HepG2 (cell line): ENCODE measurements around the gene AQP9. TPM values are rescaled to one million over a fixed set of nuclear protein-coding genes. Genes with fewer than 3 reads are reported as not detected.

ENCODE experiments used
- ATAC-seq: fragments of 200-7000 bp; cut with Tn5 transposase; 3 replicates; pipeline ENCODE4 v1.9.1; 2020; ENCODE audit warnings: mild to moderate bottlenecking, moderate library complexity
- BruUV-seq: library from RNA; stranded (reverse); fragments of 400-500 nt; replicated peaks from 2 replicates; lab custom pipeline; 2021; lab: Mats Ljungman, UMichigan
- CTCF ChIA-PET: fragments of 300-600 bp; formaldehyde crosslinking; extraction: SDS; loops from one replicate; lab custom pipeline; 2021; ENCODE audit warnings: low total read pairs, inconsistent platforms, low intra/inter-chr PET ratio; lab: Yijun Ruan, JAX
- POLR2A ChIA-PET: fragments of 350-600 bp; sonication (Branson Sonifier 250); formaldehyde crosslinking; loops from one replicate; lab custom pipeline; 2020; ENCODE audit warnings: antibody characterized with exemption, inconsistent platforms; lab: Yijun Ruan, JAX
- DNase-seq: peaks from one replicate; pipeline ENCODE4 v3.0.0-alpha.2; 2015; ENCODE audit warnings: low spot score
- FAIRE-seq: peaks from 3 replicates; lab custom pipeline; 2011; peaks lifted over from hg19 to GRCh38; lab: Jason Lieb, UNC
- H2AFZ ChIP-seq: one replicate; pipeline ENCODE4 v1.6.1; 2011; ENCODE audit warnings: low read length, inconsistent platforms
- H3K27ac ChIP-seq: fragments of 300-600 bp; 3 replicates; pipeline ENCODE4 v1.8.0; 2011; ENCODE audit warnings: mixed run types, mild to moderate bottlenecking, mixed read lengths, low read length, inconsistent platforms; ENCODE audit not compliant: insufficient read depth; ENCODE audit errors: extremely low read length
- H3K27me3 ChIP-seq, 2 experiments: fragments of 200-600 bp in 1 of 2; 2 replicates in 1 of 2; 3 replicates in 1 of 2; pipeline versions ENCODE4 v1.6.0 to v1.8.0; 2011; ENCODE audit warnings: low read length in 2 of 2, mild to moderate bottlenecking in 2 of 2, moderate library complexity in 2 of 2, inconsistent platforms in 1 of 2; ENCODE audit not compliant: insufficient read depth in 2 of 2, control insufficient read depth in 1 of 2
- H3K36me3 ChIP-seq, 2 experiments: fragments of 200-600 bp in 1 of 2; replicated peaks in 1 of 2; 2 replicates in 1 of 2; 3 replicates in 1 of 2; pipeline versions ENCODE4 v1.5.1 to v1.8.0; 2011; ENCODE audit warnings: low read length in 2 of 2, inconsistent platforms in 1 of 2; ENCODE audit not compliant: insufficient read depth in 2 of 2, control insufficient read depth in 1 of 2
- H3K4me1 ChIP-seq: 2 replicates; pipeline ENCODE4 v1.5.1; 2012; ENCODE audit warnings: low read length, inconsistent platforms; ENCODE audit not compliant: insufficient read depth
- H3K4me2 ChIP-seq: 2 replicates; pipeline ENCODE4 v1.6.0; 2011; ENCODE audit warnings: low read depth, low read length, inconsistent platforms
- H3K4me3 ChIP-seq, 3 experiments: fragments of 200-600 bp in 1 of 3; sonication (generic), shearing (Covaris generic) in 1 of 3; replicated peaks in 1 of 3; 2 replicates each; pipeline ENCODE4 v1.5.1; 2011 to 2016; ENCODE audit warnings: low read length in 3 of 3, inconsistent platforms in 2 of 3, low read depth in 2 of 3, mild to moderate bottlenecking in 2 of 3, control low read depth in 1 of 3, mixed read lengths in 1 of 3; ENCODE audit not compliant: insufficient read depth in 1 of 3
- H3K79me2 ChIP-seq: one replicate; pipeline ENCODE4 v1.6.1; 2011; ENCODE audit warnings: low read length, inconsistent platforms; ENCODE audit not compliant: insufficient read depth
- H3K9ac ChIP-seq: 2 replicates; pipeline ENCODE4 v1.6.0; 2011; ENCODE audit warnings: mild to moderate bottlenecking, low read depth, low read length, inconsistent platforms; ENCODE audit not compliant: insufficient read depth
- H3K9me3 ChIP-seq: 2 replicates; pipeline ENCODE4 v1.5.1; 2012; ENCODE audit warnings: mild to moderate bottlenecking, low read length
- H4K20me1 ChIP-seq: 2 replicates; pipeline ENCODE4 v1.6.0; 2011; ENCODE audit warnings: inconsistent platforms, mild to moderate bottlenecking, low read length, moderate library complexity; ENCODE audit not compliant: insufficient read depth
- BHLHE40 ChIP-seq: IDR thresholded peaks from 2 replicates; pipeline ENCODE4 v1.6.1; 2011; ENCODE audit warnings: low read length, improper control_type of control experiment
- BRD4 ChIP-seq: sonication (generic); formaldehyde crosslinking; IDR thresholded peaks from 2 replicates; pipeline ENCODE4 v1.4.0; 2020; ENCODE audit warnings: missing genetic modification reagents
- EED ChIP-seq: sonication (generic); formaldehyde crosslinking; IDR thresholded peaks from 2 replicates; pipeline ENCODE4 v1.5.0; 2020; ENCODE audit warnings: mild to moderate bottlenecking, missing genetic modification reagents
- HNRNPUL1 ChIP-seq: fragments of 200-400 bp; formaldehyde crosslinking; IDR thresholded peaks from 2 replicates; pipeline ENCODE4 v1.6.1; 2017; ENCODE audit warnings: low read depth, mild to moderate bottlenecking, low read length, moderate library complexity
- HOXD1 ChIP-seq: sonication (generic); formaldehyde crosslinking; IDR thresholded peaks from 2 replicates; pipeline ENCODE4 v1.5.0; 2020; ENCODE audit warnings: missing genetic modification reagents
- MTF1 ChIP-seq: sonication (generic); formaldehyde crosslinking; IDR thresholded peaks from 2 replicates; pipeline ENCODE4 v1.5.0; 2020; ENCODE audit warnings: missing genetic modification reagents
- NR2F6 ChIP-seq, 2 experiments: IDR thresholded peaks; 2 replicates each; pipeline ENCODE4 v1.6.1; 2016; ENCODE audit warnings: antibody characterized with exemption in 1 of 2, mild to moderate bottlenecking in 1 of 2
- TCF7 ChIP-seq: sonication (generic); IDR thresholded peaks from 2 replicates; pipeline ENCODE4 v1.6.1; 2016; ENCODE audit warnings: antibody characterized with exemption, low read depth
- TCF7L2 ChIP-seq: IDR thresholded peaks from 2 replicates; pipeline ENCODE4 v1.6.1; 2011; ENCODE audit warnings: mild to moderate bottlenecking, low read depth, low read length, moderate library complexity
- TEAD2 ChIP-seq: sonication (generic); formaldehyde crosslinking; IDR thresholded peaks from 2 replicates; pipeline ENCODE4 v1.9.0; 2021; ENCODE audit warnings: missing genetic modification reagents
- YY1 ChIP-seq: IDR thresholded peaks from 2 replicates; pipeline ENCODE4 v1.6.1; 2011; ENCODE audit warnings: low read length, low read depth, moderate library complexity, mild to moderate bottlenecking; ENCODE audit not compliant: insufficient read depth, insufficient replicate concordance
- ZC3H13 ChIP-seq: sonication (generic); formaldehyde crosslinking; IDR thresholded peaks from 2 replicates; pipeline ENCODE4 v1.8.1; 2023; ENCODE audit warnings: mild to moderate bottlenecking, missing genetic modification reagents, moderate library complexity
- ZFP36 ChIP-seq: fragments of 150-350 bp; IDR thresholded peaks from 2 replicates; pipeline ENCODE4 v1.6.1; 2018; ENCODE audit warnings: borderline replicate concordance, low read length, low read depth; ENCODE audit not compliant: partially characterized antibody
- ZIK1 ChIP-seq: sonication (generic); formaldehyde crosslinking; IDR thresholded peaks from 2 replicates; pipeline ENCODE4 v1.5.0; 2020; ENCODE audit warnings: mild to moderate bottlenecking, low read depth, missing genetic modification reagents, borderline replicate concordance
- ZNF382 ChIP-seq: sonication (generic); formaldehyde crosslinking; IDR thresholded peaks from 2 replicates; pipeline ENCODE4 v1.5.0; 2020; ENCODE audit warnings: missing genetic modification reagents, mild to moderate bottlenecking, borderline replicate concordance
- ZNF44 ChIP-seq: sonication (generic); formaldehyde crosslinking; IDR thresholded peaks from 2 replicates; pipeline ENCODE4 v1.5.1; 2020; ENCODE audit warnings: mild to moderate bottlenecking, missing genetic modification reagents
- ZNF530 ChIP-seq: sonication (generic); formaldehyde crosslinking; IDR thresholded peaks from 2 replicates; pipeline ENCODE4 v1.5.0; 2020; ENCODE audit warnings: low read depth, mild to moderate bottlenecking, missing genetic modification reagents
- ZNF670 ChIP-seq: sonication (generic); formaldehyde crosslinking; IDR thresholded peaks from 2 replicates; pipeline ENCODE4 v1.8.0; 2022; ENCODE audit warnings: mild to moderate bottlenecking, missing genetic modification reagents, borderline replicate concordance
- ZNF850 ChIP-seq: sonication (generic); formaldehyde crosslinking; conservative IDR thresholded peaks from 2 replicates; pipeline ENCODE4 v1.9.0; 2021; ENCODE audit warnings: mild to moderate bottlenecking, missing genetic modification reagents
- WGBS: methylation state at CpG from one replicate; pipeline ENCODE4 v1.1.6; 2017; ENCODE audit warnings: low lambda C conversion rate; 5-methylcytosine and 5-hydroxymethylcytosine counted together
- in situ Hi-C: cut with HindIII; loops from 2 replicates; pipeline ENCODE4 v1.10.0; 2017; ENCODE audit warnings: low pct_unique_long_range_greater_than_20kb; ENCODE audit not compliant: extremely low pct_ligation_motif_present
- intact Hi-C: fragments of 100-400 bp; cut with micrococcal nuclease; formaldehyde crosslinking; loops from one replicate; pipeline ENCODE4 v1.10.0; 2022; ENCODE audit not compliant: unreplicated experiment
- polyA plus RNA-seq, 8 experiments: library from polyadenylated mRNA; depleted of rRNA in 3 of 8; stranded (reverse) in 7 of 8; unstranded in 1 of 8; fragments of >200 nt; fragmentation: Illumina TruSeq in 4 of 8; extraction: Trizol in 4 of 8; gene quantifications; 2 replicates each; pipeline versions ENCODE4 v1.2.1 to v1.2.3, GENCODE V29; 2011 to 2016; ENCODE audit warnings: low read depth in 4 of 8, missing spikeins in 1 of 8, mixed read lengths in 1 of 8; ENCODE audit not compliant: insufficient read depth in 1 of 8
- total RNA-seq, 5 experiments: library from RNA; depleted of rRNA; stranded (reverse); fragments of >200 nt; fragmentation: Illumina TruSeq; extraction: Trizol; gene quantifications; 2 replicates each; pipeline ENCODE4 v1.2.3, GENCODE V29; 2016; ENCODE audit warnings: low read depth in 1 of 5
- TF ChIP-seq, protein P1 (sequence below): sonication (generic); formaldehyde crosslinking; IDR thresholded peaks from 2 replicates; pipeline ENCODE4 v1.5.0; 2020; ENCODE audit warnings: mild to moderate bottlenecking, missing genetic modification reagents, borderline replicate concordance

AQP9 gene
- total and polyA plus RNA-seq, 2 of the 13 experiments (the other 11 are each of a cell fraction or from before 2014, with no cell fraction given), result not detected

DNA sequence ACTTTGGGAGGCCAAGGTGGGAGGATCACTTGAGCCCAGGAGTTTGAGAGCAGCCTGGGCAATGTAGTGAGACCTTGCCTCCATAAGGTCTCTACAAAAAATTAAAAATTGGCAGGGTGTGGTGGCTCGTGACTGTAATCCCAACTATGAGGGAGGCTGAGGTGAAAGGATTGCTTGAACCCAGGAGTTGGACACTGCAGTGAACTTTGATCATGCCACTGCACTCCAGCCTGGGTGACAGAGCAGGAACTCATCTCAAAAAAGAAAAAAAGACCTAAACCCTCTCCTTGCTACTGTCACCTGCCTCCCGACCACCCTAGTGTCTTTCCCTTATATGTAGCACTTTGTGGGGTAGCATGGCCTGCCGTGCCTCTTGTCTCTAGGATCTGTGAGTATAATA lies 23.8 kb upstream of the AQP9 start:
- FAIRE-seq, result no peak
- intact Hi-C loops, result no loop called here
- CTCF ChIA-PET, result no interaction called here

More for the DNA sequence above, 23.8 kb upstream of the AQP9 start:
- Histone ChIP-seq H3K36me3 (no peaks in the 10 kb centered on the region), H3K4me1 (peaks cover 50% of the 10 kb centered on the region), H3K27ac (no peak overlapping the region), H3K9ac (no peak overlapping the region), H3K4me2 (no peak overlapping the region), H4K20me1 (no peaks in the 10 kb centered on the region), H3K27me3 (no peaks in the 10 kb centered on the region), H3K4me3 (no peak overlapping the region), H3K9me3 (no peaks in the 10 kb centered on the region), H2AFZ (no peak overlapping the region), H3K79me2 (no peaks in the 10 kb centered on the region)
- no peak for DNase-seq
- in situ Hi-C loops, result loop anchor here (10.0 kb wide), 1 partner anchor 70 kb away; no protein-coding TSS in a partner anchor
- no TSS peak for BruUV-seq
- TF ChIP-seq ZNF44 (CRISPR knock-in tag) (no peak), ZNF530 (CRISPR knock-in tag) (no peak), ZNF382 (CRISPR knock-in tag) (no peak), ZIK1 (no peak), BRD4 (CRISPR knock-in tag) (no peak), TCF7L2 (no peak), YY1 (no peak), ZC3H13 (CRISPR knock-in tag) (no peak), NR2F6 (IDR thresholded peaks at IDR 0.05) (no peak), NR2F6 (CRISPR knock-in tag; IDR thresholded peaks at IDR 0.05) (no peak), ZFP36 (no peak), EED (CRISPR knock-in tag) (no peak), HOXD1 (CRISPR knock-in tag) (no peak), BHLHE40 (no peak), TEAD2 (CRISPR knock-in tag) (no peak), ZNF670 (CRISPR knock-in tag) (no peak), TCF7 (no peak), HNRNPUL1 (no peak), ZNF850 (no peak), MTF1 (CRISPR knock-in tag) (no peak)
- TF ChIP-seq, protein P1, sequence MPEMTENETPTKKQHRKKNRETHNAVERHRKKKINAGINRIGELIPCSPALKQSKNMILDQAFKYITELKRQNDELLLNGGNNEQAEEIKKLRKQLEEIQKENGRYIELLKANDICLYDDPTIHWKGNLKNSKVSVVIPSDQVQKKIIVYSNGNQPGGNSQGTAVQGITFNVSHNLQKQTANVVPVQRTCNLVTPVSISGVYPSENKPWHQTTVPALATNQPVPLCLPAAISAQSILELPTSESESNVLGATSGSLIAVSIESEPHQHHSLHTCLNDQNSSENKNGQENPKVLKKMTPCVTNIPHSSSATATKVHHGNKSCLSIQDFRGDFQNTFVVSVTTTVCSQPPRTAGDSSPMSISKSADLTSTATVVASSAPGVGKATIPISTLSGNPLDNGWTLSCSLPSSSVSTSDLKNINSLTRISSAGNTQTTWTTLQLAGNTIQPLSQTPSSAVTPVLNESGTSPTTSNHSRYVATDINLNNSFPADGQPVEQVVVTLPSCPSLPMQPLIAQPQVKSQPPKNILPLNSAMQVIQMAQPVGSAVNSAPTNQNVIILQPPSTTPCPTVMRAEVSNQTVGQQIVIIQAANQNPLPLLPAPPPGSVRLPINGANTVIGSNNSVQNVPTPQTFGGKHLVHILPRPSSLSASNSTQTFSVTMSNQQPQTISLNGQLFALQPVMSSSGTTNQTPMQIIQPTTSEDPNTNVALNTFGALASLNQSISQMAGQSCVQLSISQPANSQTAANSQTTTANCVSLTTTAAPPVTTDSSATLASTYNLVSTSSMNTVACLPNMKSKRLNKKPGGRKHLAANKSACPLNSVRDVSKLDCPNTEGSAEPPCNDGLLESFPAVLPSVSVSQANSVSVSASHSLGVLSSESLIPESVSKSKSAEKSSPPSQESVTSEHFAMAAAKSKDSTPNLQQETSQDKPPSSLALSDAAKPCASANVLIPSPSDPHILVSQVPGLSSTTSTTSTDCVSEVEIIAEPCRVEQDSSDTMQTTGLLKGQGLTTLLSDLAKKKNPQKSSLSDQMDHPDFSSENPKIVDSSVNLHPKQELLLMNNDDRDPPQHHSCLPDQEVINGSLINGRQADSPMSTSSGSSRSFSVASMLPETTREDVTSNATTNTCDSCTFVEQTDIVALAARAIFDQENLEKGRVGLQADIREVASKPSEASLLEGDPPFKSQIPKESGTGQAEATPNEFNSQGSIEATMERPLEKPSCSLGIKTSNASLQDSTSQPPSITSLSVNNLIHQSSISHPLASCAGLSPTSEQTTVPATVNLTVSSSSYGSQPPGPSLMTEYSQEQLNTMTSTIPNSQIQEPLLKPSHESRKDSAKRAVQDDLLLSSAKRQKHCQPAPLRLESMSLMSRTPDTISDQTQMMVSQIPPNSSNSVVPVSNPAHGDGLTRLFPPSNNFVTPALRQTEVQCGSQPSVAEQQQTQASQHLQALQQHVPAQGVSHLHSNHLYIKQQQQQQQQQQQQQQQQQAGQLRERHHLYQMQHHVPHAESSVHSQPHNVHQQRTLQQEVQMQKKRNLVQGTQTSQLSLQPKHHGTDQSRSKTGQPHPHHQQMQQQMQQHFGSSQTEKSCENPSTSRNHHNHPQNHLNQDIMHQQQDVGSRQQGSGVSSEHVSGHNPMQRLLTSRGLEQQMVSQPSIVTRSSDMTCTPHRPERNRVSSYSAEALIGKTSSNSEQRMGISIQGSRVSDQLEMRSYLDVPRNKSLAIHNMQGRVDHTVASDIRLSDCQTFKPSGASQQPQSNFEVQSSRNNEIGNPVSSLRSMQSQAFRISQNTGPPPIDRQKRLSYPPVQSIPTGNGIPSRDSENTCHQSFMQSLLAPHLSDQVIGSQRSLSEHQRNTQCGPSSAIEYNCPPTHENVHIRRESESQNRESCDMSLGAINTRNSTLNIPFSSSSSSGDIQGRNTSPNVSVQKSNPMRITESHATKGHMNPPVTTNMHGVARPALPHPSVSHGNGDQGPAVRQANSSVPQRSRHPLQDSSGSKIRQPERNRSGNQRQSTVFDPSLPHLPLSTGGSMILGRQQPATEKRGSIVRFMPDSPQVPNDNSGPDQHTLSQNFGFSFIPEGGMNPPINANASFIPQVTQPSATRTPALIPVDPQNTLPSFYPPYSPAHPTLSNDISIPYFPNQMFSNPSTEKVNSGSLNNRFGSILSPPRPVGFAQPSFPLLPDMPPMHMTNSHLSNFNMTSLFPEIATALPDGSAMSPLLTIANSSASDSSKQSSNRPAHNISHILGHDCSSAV, result no peak
- ATAC-seq, result no peak
- POLR2A ChIA-PET, result no interaction called here
- 11% methylated on average over 3 of the region's 3 CpGs for WGBS
